CD4-positive, CD25-positive, alpha-beta regulatory T cell (primary cell): ENCODE data around the gene ACTG2. TPM values are rescaled to one million over a fixed set of nuclear protein-coding genes. Genes with fewer than 3 reads are reported as not detected.

Source experiments
- ATAC-seq, 2 donors: fragments of 150-1000 bp; cut with Tn5 transposase; one replicate each; pipeline ENCODE4 v1.10.0; 2021; ENCODE audit warnings: low read depth in 2 of 2, moderate number of reproducible peaks in 2 of 2, moderate library complexity in 1 of 2
- DNase-seq, 3 donors: peaks; one replicate each; pipeline versions ENCODE4 v3.0.0 to v3.0.0-alpha.2; 2012 to 2022; ENCODE audit warnings: mixed read lengths in 1 of 3
- H3K27ac ChIP-seq: one replicate; pipeline ENCODE4 v1.7.0; 2013; ENCODE audit warnings: mild to moderate bottlenecking, low read length; ENCODE audit not compliant: insufficient read depth, poor library complexity, severe bottlenecking
- H3K27me3 ChIP-seq: one replicate; pipeline ENCODE4 v1.7.0; 2013; ENCODE audit warnings: low read length; ENCODE audit not compliant: control insufficient read depth, insufficient read depth
- H3K36me3 ChIP-seq: one replicate; pipeline ENCODE4 v1.7.0; 2013; ENCODE audit warnings: mild to moderate bottlenecking, low read length, moderate library complexity; ENCODE audit not compliant: control insufficient read depth, insufficient read depth
- H3K4me1 ChIP-seq: 2 replicates; pipeline ENCODE4 v1.7.0; 2013; ENCODE audit warnings: mild to moderate bottlenecking, low read length; ENCODE audit not compliant: insufficient read depth, control insufficient read depth, poor library complexity, severe bottlenecking
- H3K4me3 ChIP-seq: one replicate; pipeline ENCODE4 v1.7.0; 2013; ENCODE audit warnings: low read depth, mild to moderate bottlenecking, low read length, moderate library complexity
- H3K9me3 ChIP-seq, 2 experiments: 1 replicate in 1 of 2; 2 replicates in 1 of 2; pipeline ENCODE4 v1.7.0; 2013; ENCODE audit warnings: low read length in 2 of 2, mild to moderate bottlenecking in 1 of 2, moderate library complexity in 1 of 2; ENCODE audit not compliant: control insufficient read depth in 2 of 2
- H3K27ac Mint-ChIP-seq, 3 donors: one replicate each; pipeline ENCODE4 v1.8.0; 2020 to 2022; ENCODE audit warnings: mild to moderate bottlenecking in 3 of 3, mixed read lengths in 3 of 3, moderate library complexity in 2 of 3
- H3K27me3 Mint-ChIP-seq: one replicate; pipeline ENCODE4 v1.8.0; 2022; ENCODE audit warnings: mild to moderate bottlenecking, mixed read lengths
- H3K36me3 Mint-ChIP-seq: one replicate; pipeline ENCODE4 v1.8.0; 2020; ENCODE audit warnings: mixed read lengths
- H3K4me1 Mint-ChIP-seq, 4 donors: one replicate each; pipeline ENCODE4 v1.8.0; 2020 to 2022; ENCODE audit warnings: mixed read lengths in 4 of 4, mild to moderate bottlenecking in 1 of 4
- H3K4me3 Mint-ChIP-seq, 4 donors: one replicate each; pipeline ENCODE4 v1.8.0; 2020 to 2022; ENCODE audit warnings: mild to moderate bottlenecking in 4 of 4, mixed read lengths in 4 of 4, moderate library complexity in 3 of 4
- H3K9me3 Mint-ChIP-seq, 7 donors: one replicate each; pipeline ENCODE4 v1.8.0; 2020 to 2022; ENCODE audit warnings: mixed read lengths in 7 of 7, mild to moderate bottlenecking in 3 of 7, moderate library complexity in 2 of 7
- polyA plus RNA-seq, 4 donors: library from polyadenylated mRNA; unstranded; fragments of 300-500 nt; fragmentation: Illumina TruSeq; gene quantifications; one replicate each; pipeline ENCODE4 v1.2.3, GENCODE V29; 2021
- total RNA-seq: library from RNA; stranded (reverse); gene quantifications from one replicate; pipeline ENCODE4 v1.2.3, GENCODE V29; 2022

Gene ACTG2
- total and polyA plus RNA-seq, 5 donors from 2014 or later: 0.64 to 6.6 (median 2.8) TPM

- Mint-ChIP-seq H3K4me1 (peaks cover 25 to 47% (median 33%) of the 10 kb centered on the region in 4 donors), H3K27ac (peak overlapping the region in 2 of 3 donors; percentile 85 to 100), H3K4me3 (peak overlapping the region; percentile 72 to 96 (median 82)), H3K36me3 (peaks cover 13% of the 10 kb centered on the region), H3K27me3 (peaks cover 13% of the 10 kb centered on the region), H3K9me3 (no peaks in the 10 kb centered on the region)
- no peak for DNase-seq
- no peaks in the 10 kb centered on the region for H3K36me3 ChIP-seq
- peak overlapping the region; percentile 97 for H3K27ac ChIP-seq
- no peak for ATAC-seq
- H3K4me3 ChIP-seq: peak overlapping the region; percentile 85
- no peaks in the 10 kb centered on the region for H3K27me3 ChIP-seq
- no peaks in the 10 kb centered on the region for H3K9me3 ChIP-seq
- H3K4me1 ChIP-seq: peaks cover 34% of the 10 kb centered on the region
These were observed 33.2 kb downstream of the ACTG2 start for GRCh38 chr2:73925853-73926492.

GRCh38 chr2:73926493-73927327, 33.9 kb downstream of the ACTG2 start, which contains the start of gene DGUOK:
DGUOK (plus strand) TSS chr2:73926880; CDS start chr2:73926911, 31 bp downstream.
- no peaks in the 10 kb centered on the region for H3K9me3 Mint-ChIP-seq
- H3K4me3 Mint-ChIP-seq: peak within 1 kb of the TSS; percentile 84 to 98 (median 95)
- H3K27me3 ChIP-seq: no peaks in the 10 kb centered on the region
- H3K36me3 Mint-ChIP-seq: peaks cover 18% of the 10 kb centered on the region
- no peaks in the 10 kb centered on the region for H3K36me3 ChIP-seq
- H3K4me3 ChIP-seq: peak within 1 kb of the TSS; percentile 85
- H3K4me1 Mint-ChIP-seq: peaks cover 32 to 55% (median 38%) of the 10 kb centered on the region in 4 donors
- H3K9me3 ChIP-seq: no peaks in the 10 kb centered on the region
- peak within 1 kb of the TSS; percentile 97 to 100 (median 98) for H3K27ac Mint-ChIP-seq
- H3K27ac ChIP-seq: peak within 1 kb of the TSS; percentile 97
- DNase-seq (peak; percentile 98 to 100 (median 99)), ATAC-seq (peak; percentile 100)
- H3K27me3 Mint-ChIP-seq: peaks cover 10% of the 10 kb centered on the region
- H3K4me1 ChIP-seq: peaks cover 40% of the 10 kb centered on the region

GRCh38 chr2:73927344-73927743, 34.5 kb downstream of the ACTG2 start:
- no peak for ATAC-seq

GRCh38 chr2:73928963-73929347, 36.1 kb downstream of the ACTG2 start:
- H3K9me3 ChIP-seq: no peaks in the 10 kb centered on the region
- Mint-ChIP-seq H3K27ac (peak overlapping the region; percentile 69 to 92 (median 82)), H3K4me1 (peaks cover 37 to 76% (median 55%) of the 10 kb centered on the region in 4 donors), H3K36me3 (peaks cover 35% of the 10 kb centered on the region), H3K4me3 (peak overlapping the region; percentile 73 to 90 (median 79)), H3K27me3 (peaks cover 5% of the 10 kb centered on the region), H3K9me3 (no peaks in the 10 kb centered on the region)
- no peak for ATAC-seq
- no peaks in the 10 kb centered on the region for H3K27me3 ChIP-seq
- peaks cover 46% of the 10 kb centered on the region for H3K4me1 ChIP-seq
- no peak for DNase-seq
- H3K4me3 ChIP-seq: peak overlapping the region; percentile 65
- H3K27ac ChIP-seq: no peak overlapping the region
- peaks cover 9% of the 10 kb centered on the region for H3K36me3 ChIP-seq

More at GRCh38 chr2:73927344-73927743, 34.5 kb downstream of the ACTG2 start:
- Histone ChIP-seq H3K4me1 (peaks cover 46% of the 10 kb centered on the region), H3K4me3 (peak overlapping the region; percentile 85), H3K36me3 (peaks cover 4% of the 10 kb centered on the region), H3K27ac (peak overlapping the region; percentile 97), H3K27me3 (no peaks in the 10 kb centered on the region), H3K9me3 (no peaks in the 10 kb centered on the region)
- Mint-ChIP-seq H3K27me3 (peaks cover 9% of the 10 kb centered on the region), H3K27ac (peak overlapping the region; percentile 97 to 100 (median 98)), H3K4me1 (peaks cover 37 to 61% (median 43%) of the 10 kb centered on the region in 4 donors), H3K4me3 (peak overlapping the region; percentile 83 to 98 (median 95)), H3K9me3 (no peaks in the 10 kb centered on the region), H3K36me3 (peaks cover 24% of the 10 kb centered on the region)
- DNase-seq: no peak

GRCh38 chr2:73930386-73930785, 37.6 kb downstream of the ACTG2 start:
- Histone ChIP-seq H3K9me3 (no peaks in the 10 kb centered on the region), H3K4me3 (peak overlapping the region; percentile 23), H3K36me3 (peaks cover 16% of the 10 kb centered on the region), H3K27ac (no peak overlapping the region), H3K4me1 (peaks cover 46% of the 10 kb centered on the region), H3K27me3 (no peaks in the 10 kb centered on the region)
- DNase-seq: no peak
- no peak for ATAC-seq
- Mint-ChIP-seq H3K27ac (peak overlapping the region in 1 of 3 donors; percentile 92), H3K4me1 (peaks cover 37 to 83% (median 56%) of the 10 kb centered on the region in 4 donors), H3K9me3 (no peaks in the 10 kb centered on the region), H3K36me3 (peaks cover 41% of the 10 kb centered on the region), H3K4me3 (peak overlapping the region in 2 of 4 donors; percentile 74 to 84), H3K27me3 (peaks cover 5% of the 10 kb centered on the region)

GRCh38 chr2:73931531-73932500, 39.0 kb downstream of the ACTG2 start:
- peak overlapping the region; percentile 50 to 88 (median 60) for H3K27ac Mint-ChIP-seq
- Histone ChIP-seq H3K9me3 (no peaks in the 10 kb centered on the region), H3K4me1 (peaks cover 58% of the 10 kb centered on the region), H3K27me3 (no peaks in the 10 kb centered on the region), H3K4me3 (peak overlapping the region; percentile 37), H3K27ac (no peak overlapping the region), H3K36me3 (peaks cover 16% of the 10 kb centered on the region)
- H3K27me3 Mint-ChIP-seq: peaks cover under 1% of the 10 kb centered on the region
- H3K4me1 Mint-ChIP-seq: peaks cover 32 to 87% (median 61%) of the 10 kb centered on the region in 4 donors
- no peaks in the 10 kb centered on the region for H3K9me3 Mint-ChIP-seq
- peak overlapping the region; percentile 46 to 63 (median 54) for H3K4me3 Mint-ChIP-seq
- peaks cover 47% of the 10 kb centered on the region for H3K36me3 Mint-ChIP-seq
- ATAC-seq (peak; percentile 57 to 65), DNase-seq (peak in 1 of 3 donors; percentile 36)

GRCh38 chr2:73933194-73933593, 40.4 kb downstream of the ACTG2 start:
- Mint-ChIP-seq H3K9me3 (no peaks in the 10 kb centered on the region), H3K27ac (peak overlapping the region; percentile 28 to 85 (median 74)), H3K27me3 (no peaks in the 10 kb centered on the region), H3K4me3 (peak overlapping the region in 1 of 4 donors; percentile 44), H3K36me3 (peaks cover 55% of the 10 kb centered on the region), H3K4me1 (peaks cover 25 to 92% (median 71%) of the 10 kb centered on the region in 4 donors)
- H3K4me1 ChIP-seq: peaks cover 45% of the 10 kb centered on the region
- peaks cover 24% of the 10 kb centered on the region for H3K36me3 ChIP-seq
- no peaks in the 10 kb centered on the region for H3K27me3 ChIP-seq
- H3K27ac ChIP-seq: no peak overlapping the region
- no peak for DNase-seq
- H3K9me3 ChIP-seq: no peaks in the 10 kb centered on the region
- no peak for ATAC-seq
- no peak overlapping the region for H3K4me3 ChIP-seq
